Endodermal cell (in vitro differentiated cells): ENCODE results near the gene RCOR1. TPM values are rescaled to one million over a fixed set of nuclear protein-coding genes. Genes with fewer than 3 reads are reported as not detected.

Experiments used
- DNase-seq: peaks from one replicate; pipeline ENCODE4 v3.0.0-alpha.2; 2017
- H3K27ac ChIP-seq: 2 replicates; pipeline ENCODE4 v1.5.1; 2013; ENCODE audit warnings: mild to moderate bottlenecking, low read depth, low read length, moderate library complexity
- H3K27me3 ChIP-seq: 2 replicates; pipeline ENCODE4 v1.6.1; 2013; ENCODE audit warnings: mild to moderate bottlenecking, low read length, moderate library complexity; ENCODE audit not compliant: insufficient read depth, control insufficient read depth, poor library complexity, severe bottlenecking
- H3K36me3 ChIP-seq: 2 replicates; pipeline ENCODE4 v1.7.0; 2013; ENCODE audit warnings: mild to moderate bottlenecking, low read length, moderate library complexity; ENCODE audit not compliant: control insufficient read depth, insufficient read depth
- H3K4me1 ChIP-seq: one replicate; pipeline ENCODE4 v1.7.0; 2013; ENCODE audit warnings: low read length; ENCODE audit not compliant: control insufficient read depth, insufficient read depth
- H3K4me3 ChIP-seq: 2 replicates; pipeline ENCODE4 v1.5.1; 2013; ENCODE audit warnings: mild to moderate bottlenecking, low read length, moderate library complexity
- H3K9ac ChIP-seq: 2 replicates; pipeline ENCODE4 v1.6.1; 2013; ENCODE audit warnings: mild to moderate bottlenecking, low read length, moderate library complexity; ENCODE audit not compliant: poor library complexity, severe bottlenecking; ENCODE audit errors: extremely low read depth
- H3K9me3 ChIP-seq: 2 replicates; pipeline ENCODE4 v1.6.1; 2013; ENCODE audit warnings: mild to moderate bottlenecking, low read length, moderate library complexity; ENCODE audit not compliant: control insufficient read depth
- H3K27ac Mint-ChIP-seq: 2 replicates; pipeline ENCODE4 v1.8.0; 2020; ENCODE audit warnings: mixed read lengths
- H3K27me3 Mint-ChIP-seq: 2 replicates; pipeline ENCODE4 v1.8.0; 2021; ENCODE audit warnings: mild to moderate bottlenecking, mixed read lengths; ENCODE audit not compliant: insufficient read depth
- H3K36me3 Mint-ChIP-seq: 2 replicates; pipeline ENCODE4 v1.8.0; 2020; ENCODE audit warnings: low read depth, mixed read lengths
- H3K4me1 Mint-ChIP-seq: 2 replicates; pipeline ENCODE4 v1.8.0; 2020; ENCODE audit warnings: mixed read lengths
- H3K4me3 Mint-ChIP-seq: 2 replicates; pipeline ENCODE4 v1.8.0; 2020; ENCODE audit warnings: mild to moderate bottlenecking, moderate library complexity, mixed read lengths
- H3K9me3 Mint-ChIP-seq: 2 replicates; pipeline ENCODE4 v1.8.0; 2020; ENCODE audit warnings: mild to moderate bottlenecking, mixed read lengths
- CTCF ChIP-seq: fragments of 200-600 bp; sonication (generic); conservative IDR thresholded peaks from 2 replicates; pipeline ENCODE4 v1.5.0; 2021; ENCODE audit warnings: antibody characterized with exemption, mild to moderate bottlenecking
- WGBS, 2 experiments: methylation state at CpG; one replicate each; pipeline versions ENCODE4 v1.1.5 to v1.1.7; 2013; ENCODE audit warnings: missing lambda C conversion rate in 2 of 2, mixed read lengths in 1 of 2; ENCODE audit not compliant: insufficient coverage in 1 of 2, insufficient read length in 1 of 2; 5-methylcytosine and 5-hydroxymethylcytosine counted together
- total RNA-seq, 2 donors: library from RNA; stranded (reverse); fragmentation: NEBNext Ultra II Directional in 1 of 2; extraction: Animal tissue kit (Norgen Biotek cat#: 25700) in 1 of 2; gene quantifications; 2 replicates in 1 of 2; 3 replicates in 1 of 2; pipeline ENCODE4 v1.2.1, GENCODE V29; 2021

The RCOR1 gene
- total RNA-seq, 2 donors from 2014 or later: 30.3 to 31.5 TPM

- no peaks in the 10 kb centered on the region for H3K27me3 Mint-ChIP-seq
- H3K27ac Mint-ChIP-seq: no peak overlapping the region
- no peaks in the 10 kb centered on the region for H3K27me3 ChIP-seq
- H3K4me3 Mint-ChIP-seq: no peak overlapping the region
- TF ChIP-seq CTCF: no peak
- H3K9me3 ChIP-seq: peaks cover 13% of the 10 kb centered on the region
- no peak for DNase-seq
- no peak overlapping the region for H3K9ac ChIP-seq
- H3K9me3 Mint-ChIP-seq: peaks cover 34% of the 10 kb centered on the region
- H3K4me3 ChIP-seq: no peak overlapping the region
- WGBS, 2 experiments: 95 to 98% methylated on average over 3 of the region's 3 CpGs
- no peaks in the 10 kb centered on the region for H3K36me3 ChIP-seq
- H3K36me3 Mint-ChIP-seq: peaks cover 48% of the 10 kb centered on the region
- no peaks in the 10 kb centered on the region for H3K4me1 Mint-ChIP-seq
- H3K4me1 ChIP-seq: no peaks in the 10 kb centered on the region
- H3K27ac ChIP-seq: no peak overlapping the region
Measured at GRCh38 chr14:102675396-102675795, 82.9 kb downstream of the RCOR1 start.

GRCh38 chr14:102678394-102678793 lies 85.9 kb downstream of the RCOR1 start:
- TF ChIP-seq CTCF: no peak
- H3K27ac ChIP-seq: no peak overlapping the region
- Mint-ChIP-seq H3K4me1 (no peaks in the 10 kb centered on the region), H3K27me3 (no peaks in the 10 kb centered on the region), H3K9me3 (peaks cover 28% of the 10 kb centered on the region), H3K27ac (no peak overlapping the region), H3K4me3 (no peak overlapping the region), H3K36me3 (peaks cover 36% of the 10 kb centered on the region)
- H3K36me3 ChIP-seq: peaks cover 17% of the 10 kb centered on the region
- no peaks in the 10 kb centered on the region for H3K27me3 ChIP-seq
- H3K9ac ChIP-seq: no peak overlapping the region
- H3K4me3 ChIP-seq: no peak overlapping the region
- WGBS, 2 experiments: 99% methylated on average over 2 of the region's 2 CpGs; no CpG with 5 or more reads in 1 of the 2 experiments
- no peaks in the 10 kb centered on the region for H3K4me1 ChIP-seq
- H3K9me3 ChIP-seq: peaks cover 13% of the 10 kb centered on the region
- DNase-seq: no peak

- Histone ChIP-seq H3K36me3 (peaks cover 17% of the 10 kb centered on the region), H3K9ac (no peak overlapping the region), H3K9me3 (no peaks in the 10 kb centered on the region), H3K27ac (peak overlapping the region; percentile 21), H3K27me3 (no peaks in the 10 kb centered on the region), H3K4me3 (no peak overlapping the region), H3K4me1 (no peaks in the 10 kb centered on the region)
- Mint-ChIP-seq H3K9me3 (peaks cover 10% of the 10 kb centered on the region), H3K4me3 (no peak overlapping the region), H3K36me3 (peaks cover 17% of the 10 kb centered on the region), H3K4me1 (peaks cover 5% of the 10 kb centered on the region), H3K27me3 (no peaks in the 10 kb centered on the region), H3K27ac (no peak overlapping the region)
- DNase-seq: peak; percentile 55
- 92 to 93% methylated on average over 37 to 45 of the region's 45 CpGs for WGBS, 2 experiments
- no peak for TF ChIP-seq CTCF
Measured at GRCh38 chr14:102683399-102684297, 91.2 kb downstream of the RCOR1 start.
